EH (cell line): ENCODE data around the gene RABEP2.
"Not testable (repeated sequence)": the region's sequence is repeated elsewhere in the genome, so short reads cannot be mapped to it uniquely, and the experiment has no call there.

Experiments used
- DNase-seq: peaks from one replicate; pipeline ENCODE4 v3.0.0-alpha.2; 2015; ENCODE audit warnings: low read depth

Gene RABEP2

GRCh38 chr16:28903344-28904042, 21.5 kb downstream of the RABEP2 start:
- DNase-seq = no peak

- DNase-seq = no peak
These were observed 22.1 kb downstream of the RABEP2 start for GRCh38 chr16:28902909-28903308.

DNA sequence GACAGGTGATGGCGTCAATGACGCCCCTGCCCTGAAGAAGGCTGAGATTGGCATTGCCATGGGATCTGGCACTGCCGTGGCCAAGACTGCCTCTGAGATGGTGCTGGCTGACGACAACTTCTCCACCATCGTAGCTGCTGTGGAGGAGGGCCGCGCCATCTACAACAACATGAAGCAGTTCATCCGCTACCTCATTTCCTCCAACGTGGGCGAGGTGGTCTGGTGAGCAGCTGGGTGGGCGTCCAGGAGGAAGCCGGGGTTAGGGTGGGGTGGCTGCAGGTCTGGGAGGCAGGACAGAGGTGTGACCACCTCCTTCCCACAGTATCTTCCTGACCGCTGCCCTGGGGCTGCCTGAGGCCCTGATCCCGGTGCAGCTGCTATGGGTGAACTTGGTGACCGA, 23.2 kb downstream of the RABEP2 start:
- no peak for DNase-seq

DNA sequence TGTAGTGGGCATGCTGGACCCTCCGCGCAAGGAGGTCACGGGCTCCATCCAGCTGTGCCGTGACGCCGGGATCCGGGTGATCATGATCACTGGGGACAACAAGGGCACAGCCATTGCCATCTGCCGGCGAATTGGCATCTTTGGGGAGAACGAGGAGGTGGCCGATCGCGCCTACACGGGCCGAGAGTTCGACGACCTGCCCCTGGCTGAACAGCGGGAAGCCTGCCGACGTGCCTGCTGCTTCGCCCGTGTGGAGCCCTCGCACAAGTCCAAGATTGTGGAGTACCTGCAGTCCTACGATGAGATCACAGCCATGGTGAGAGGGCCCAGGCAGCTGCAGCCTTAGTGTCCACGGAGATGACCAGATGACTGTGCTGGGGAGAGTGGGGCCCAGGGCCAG, 24.4 kb downstream of the RABEP2 start:
- no peak for DNase-seq

- DNase-seq = no peak
These were observed 25.0 kb downstream of the RABEP2 start for GRCh38 chr16:28899882-28900590.

DNA sequence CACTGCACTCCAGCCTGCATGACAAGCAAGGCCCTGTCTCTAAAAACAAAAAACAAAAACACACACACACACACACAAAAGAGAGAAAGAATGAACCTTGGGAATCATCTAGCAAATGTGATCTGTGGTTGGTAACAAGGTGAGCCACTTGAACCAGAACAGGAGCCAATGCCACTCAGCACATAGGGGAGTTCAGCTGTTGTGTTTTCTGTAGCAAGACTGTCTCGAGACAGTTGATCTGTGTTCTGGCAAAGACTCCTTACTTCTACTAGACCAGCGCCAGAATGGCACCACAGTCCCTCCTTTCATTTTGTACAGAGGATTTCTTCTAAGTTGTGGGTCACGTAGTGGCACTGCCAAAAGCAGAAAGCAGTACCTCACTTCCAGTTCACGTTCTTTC, 26.1 kb downstream of the RABEP2 start:
- no peak for DNase-seq

DNA sequence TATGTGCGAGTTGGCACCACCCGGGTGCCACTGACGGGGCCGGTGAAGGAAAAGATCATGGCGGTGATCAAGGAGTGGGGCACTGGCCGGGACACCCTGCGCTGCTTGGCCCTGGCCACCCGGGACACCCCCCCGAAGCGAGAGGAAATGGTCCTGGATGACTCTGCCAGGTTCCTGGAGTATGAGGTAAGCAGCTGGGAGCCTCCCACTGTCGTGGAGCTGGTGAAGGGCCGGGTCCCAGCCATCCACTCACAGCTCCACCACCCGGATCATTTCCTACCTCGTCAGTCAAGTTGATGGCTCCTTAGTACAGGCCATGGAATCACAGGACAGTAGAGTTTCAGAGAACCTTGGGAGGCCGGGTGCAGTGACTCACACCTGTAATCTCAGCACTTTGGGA, 26.8 kb downstream of the RABEP2 start:
- DNase-seq = no peak

DNA sequence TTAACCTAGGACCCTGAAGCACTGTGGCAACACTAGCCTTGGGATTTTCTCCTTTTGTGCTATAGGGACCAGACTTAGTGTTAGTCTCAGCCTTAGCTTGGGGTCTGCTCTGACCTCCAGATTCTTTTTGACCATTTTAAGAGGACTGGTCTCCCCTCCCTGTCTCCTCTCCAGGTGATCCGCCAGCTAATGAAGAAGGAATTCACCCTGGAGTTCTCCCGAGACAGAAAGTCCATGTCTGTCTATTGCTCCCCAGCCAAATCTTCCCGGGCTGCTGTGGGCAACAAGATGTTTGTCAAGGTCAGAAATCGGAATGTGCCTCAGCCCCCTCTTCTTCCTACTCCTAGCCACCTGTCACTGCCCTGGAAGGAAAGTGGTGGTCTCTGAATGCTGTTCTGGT, 27.2 kb downstream of the RABEP2 start:
- DNase-seq = no peak

DNA sequence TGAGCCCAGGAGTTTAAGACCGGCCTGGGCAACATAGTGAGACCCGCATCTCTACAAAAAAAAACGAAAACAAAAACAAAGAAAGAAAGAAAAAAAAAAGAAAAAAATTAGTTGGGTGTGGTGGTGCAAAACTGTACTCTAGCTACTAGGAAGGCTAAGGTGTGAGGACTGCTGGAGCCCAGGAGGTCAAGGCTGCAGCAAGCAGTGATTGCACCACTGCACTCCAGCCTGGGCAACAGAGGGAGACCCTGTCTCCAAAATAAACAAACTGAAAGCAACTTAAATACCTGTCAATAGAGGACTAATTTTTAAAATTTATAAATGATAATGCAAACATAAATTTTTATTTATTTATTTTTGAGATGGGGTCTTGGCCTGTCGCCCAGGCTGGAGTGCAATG, 29.4 kb downstream of the RABEP2 start:
- no peak for DNase-seq

DNA sequence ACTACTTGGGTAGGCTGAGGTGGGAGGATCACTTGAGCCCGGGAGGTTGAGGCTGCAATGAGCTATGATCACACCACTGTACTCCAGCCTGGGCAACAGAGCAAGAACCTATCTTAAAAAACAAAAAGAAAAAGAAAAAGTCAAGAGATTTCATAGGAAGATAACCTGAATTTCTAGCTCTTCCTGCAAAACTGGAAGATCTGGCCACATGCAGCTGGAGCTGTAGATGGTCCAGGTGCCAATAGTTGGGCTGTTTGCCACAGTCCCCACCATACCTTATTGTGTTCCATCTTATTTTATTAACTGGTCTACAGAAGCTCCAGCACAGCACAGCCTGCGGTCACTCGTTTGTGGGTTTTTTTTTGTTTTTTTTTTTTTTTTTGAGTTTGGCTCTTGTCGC, 31.7 kb downstream of the RABEP2 start:
- DNase-seq = no peak

DNA sequence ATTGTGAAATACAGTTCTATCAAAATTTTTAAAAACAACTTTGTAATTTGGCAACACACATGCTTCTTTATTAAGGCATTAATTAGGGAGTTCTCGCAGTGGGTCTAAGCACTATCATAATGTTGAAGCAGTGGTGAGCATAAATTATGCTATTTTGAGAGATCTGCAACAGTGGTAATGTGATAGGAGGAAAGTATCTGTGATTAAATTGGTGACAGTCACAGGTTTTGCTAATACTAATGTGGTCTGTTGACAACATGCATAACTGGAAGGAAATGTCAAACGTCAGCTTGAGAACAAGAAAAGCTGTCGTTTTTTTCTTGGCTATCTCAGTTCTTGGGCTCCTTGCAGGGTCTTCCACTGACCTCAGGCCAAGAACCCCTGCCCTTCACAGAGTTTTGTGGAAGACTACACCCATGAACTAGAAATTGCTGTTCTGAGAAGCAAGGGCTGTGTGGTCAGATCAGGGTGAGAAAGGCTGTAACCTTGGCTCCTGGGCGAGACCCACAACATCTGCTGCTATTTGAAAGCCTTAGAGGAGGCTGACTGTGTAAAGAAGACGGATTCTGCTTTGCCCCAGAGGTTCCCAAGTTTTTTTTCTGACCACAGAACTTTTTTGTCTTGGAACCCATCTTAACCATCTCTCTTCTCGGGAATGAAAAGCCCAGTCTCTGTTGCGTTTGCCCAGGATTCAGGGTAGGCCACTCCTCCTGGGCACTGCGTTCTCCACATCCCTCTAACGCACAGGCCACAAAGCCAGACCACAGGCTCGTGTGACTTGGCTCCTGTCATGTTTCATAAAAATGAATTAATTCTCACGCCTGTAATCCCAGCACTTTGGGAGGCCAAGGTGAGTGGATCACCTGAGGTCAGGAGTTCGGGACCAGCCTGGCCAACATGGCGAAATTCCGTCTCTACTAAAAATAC, 32.8 kb downstream of the RABEP2 start:
- no peak for DNase-seq

GRCh38 chr16:28890355-28890754, 34.7 kb downstream of the RABEP2 start:
- DNase-seq = not testable (repeated sequence)

DNA sequence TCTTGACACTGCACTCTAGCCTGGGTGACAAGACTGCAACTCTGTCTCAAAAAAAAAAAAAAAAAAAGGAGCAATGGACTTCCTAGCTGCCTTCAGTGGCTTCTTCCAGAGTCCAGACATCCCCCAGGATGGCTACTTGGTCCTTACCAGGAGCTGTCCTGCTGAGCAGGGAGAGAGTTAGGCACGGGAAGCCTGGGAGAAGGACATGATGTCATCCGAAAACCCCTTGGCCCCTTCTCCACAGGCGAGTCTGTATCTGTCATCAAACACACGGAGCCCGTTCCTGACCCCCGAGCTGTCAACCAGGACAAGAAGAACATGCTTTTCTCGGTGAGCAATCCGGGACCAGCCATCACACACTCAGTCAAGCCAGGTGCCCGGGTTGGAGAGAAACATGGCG, 38.1 kb downstream of the RABEP2 start:
- DNase-seq = no peak

DNA sequence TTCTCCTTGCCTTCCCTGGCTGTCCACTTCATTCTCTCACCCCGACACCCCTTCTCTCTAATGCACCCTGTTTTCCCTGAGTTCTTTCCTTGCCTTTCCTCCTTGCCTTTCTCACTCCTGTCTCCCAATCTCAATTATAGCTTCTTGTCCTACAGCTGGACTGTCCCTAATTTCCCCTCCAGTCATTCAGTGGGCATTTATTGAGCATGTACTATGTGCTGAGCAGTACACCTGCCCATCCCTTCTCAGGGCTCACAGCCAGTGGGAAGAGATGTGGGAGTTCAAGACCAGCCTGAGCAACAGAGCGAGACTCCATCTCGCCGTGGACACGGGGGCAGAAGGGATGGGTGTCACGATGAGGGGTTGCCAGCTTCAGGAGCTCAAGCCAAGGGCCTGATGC, 41.0 kb downstream of the RABEP2 start:
- DNase-seq = no peak

- no peak for DNase-seq
These were observed 41.6 kb downstream of the RABEP2 start for GRCh38 chr16:28883221-28883996.

DNA sequence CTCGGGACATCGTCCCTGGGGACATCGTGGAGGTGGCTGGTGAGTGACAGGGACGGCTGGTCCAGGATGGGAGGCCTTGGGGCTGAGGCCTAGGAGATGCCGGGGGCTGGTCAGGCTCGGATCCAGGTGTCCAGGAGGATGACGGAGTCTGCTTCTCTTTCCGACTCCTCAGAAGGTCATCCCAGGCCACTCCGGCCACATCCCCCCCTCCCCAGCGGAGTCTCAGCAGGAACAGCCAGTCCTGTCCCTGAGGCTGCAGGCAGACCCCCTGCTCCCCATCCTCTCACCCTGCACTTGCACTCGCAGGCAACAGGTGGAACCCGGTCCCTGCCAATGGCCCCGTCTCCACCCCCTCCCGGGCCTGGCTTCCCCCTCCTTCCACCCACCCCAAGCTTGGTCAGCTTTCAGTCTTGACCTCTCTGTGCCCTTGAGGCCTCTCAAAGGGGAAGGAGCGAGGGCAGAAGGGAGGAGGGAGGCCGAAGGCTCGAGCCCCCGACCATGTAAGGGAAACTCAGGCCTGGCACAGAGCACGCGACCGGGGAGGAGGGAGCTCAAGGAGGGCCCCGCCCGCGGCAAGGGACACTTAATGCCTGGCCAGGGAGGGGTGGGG, 42.4 kb downstream of the RABEP2 start:
- no peak for DNase-seq

GRCh38 chr16:28881565-28881964, 43.5 kb downstream of the RABEP2 start:
- DNase-seq = not testable (repeated sequence)

DNA sequence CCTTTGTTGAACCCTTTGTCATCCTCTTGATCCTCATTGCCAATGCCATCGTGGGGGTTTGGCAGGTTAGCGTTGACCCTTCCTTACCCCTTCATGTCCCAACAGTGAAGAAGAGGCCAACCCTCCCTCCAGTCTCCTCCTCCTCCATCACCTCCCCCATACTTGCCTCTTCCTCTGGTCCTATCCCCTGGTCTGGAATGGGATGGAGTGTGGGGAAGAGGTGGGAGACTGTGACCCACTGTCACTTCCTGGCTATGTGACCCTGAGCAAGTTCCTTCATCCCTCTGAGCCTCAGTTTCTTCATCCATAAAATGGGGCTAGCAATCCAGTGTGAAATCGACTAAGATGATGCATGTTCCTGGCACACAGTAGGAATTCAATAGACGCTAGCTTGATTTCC, 44.1 kb downstream of the RABEP2 start:
- no peak for DNase-seq

- no peak for DNase-seq
These were observed 44.5 kb downstream of the RABEP2 start for GRCh38 chr16:28880589-28880915.

GRCh38 chr16:28879841-28880588, 45.0 kb downstream of the RABEP2 start:
- DNase-seq = peak; percentile 85

DNA sequence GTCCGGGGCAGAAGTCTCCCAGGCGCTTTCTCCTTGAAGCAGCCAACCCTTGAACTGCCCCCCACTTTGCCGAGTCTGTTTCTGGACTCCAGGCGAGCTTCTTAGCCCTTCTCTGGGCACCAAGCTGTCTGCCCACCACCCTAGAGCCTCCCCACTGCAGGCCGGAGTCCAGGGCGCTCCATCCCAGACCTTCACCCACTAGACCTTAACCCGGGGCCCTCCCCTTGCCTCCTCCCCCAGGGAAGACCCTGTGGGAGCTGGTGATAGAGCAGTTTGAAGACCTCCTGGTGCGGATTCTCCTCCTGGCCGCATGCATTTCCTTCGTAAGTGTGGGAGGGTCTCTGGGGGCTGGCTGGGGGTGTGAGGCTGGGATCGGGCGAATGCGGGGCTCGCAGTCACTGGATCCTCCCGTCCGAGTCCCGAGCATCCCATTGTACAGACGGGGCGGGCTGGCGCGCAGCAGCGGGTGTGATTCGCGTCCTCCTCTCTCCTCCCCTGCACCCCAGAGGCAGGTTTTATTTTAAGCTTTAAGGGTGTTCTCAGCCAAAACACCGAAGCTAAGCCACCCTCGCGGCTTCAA, 45.7 kb downstream of the RABEP2 start:
- no peak for DNase-seq
